ENCODE results near the gene PPIF. TPM values are rescaled to one million over a fixed set of nuclear protein-coding genes. Genes with fewer than 3 reads are reported as not detected.

The PPIF gene
- total RNA-seq, 4 donors from 2014 or later = 40.2 to 141 (median 56.6) TPM

GRCh38 chr10:79378647-79379511 lies 31.6 kb downstream of the PPIF start:
- H3K27ac ChIP-seq = peak overlapping the region; percentile 17 to 83 (median 78)
- H3K4me3 ChIP-seq = no peak overlapping the region
- WGBS, 2 donors = 82 to 85% methylated on average over 17 to 20 of the region's 22 CpGs
- DNase-seq = no peak
- no peak for TF ChIP-seq POLR2A (IDR thresholded peaks at IDR 0.05)
- TF ChIP-seq CTCF (IDR thresholded peaks at IDR 0.05) = no peak
- H3K36me3 ChIP-seq = no peaks in the 10 kb centered on the region
- no peaks in the 10 kb centered on the region for H3K9me3 ChIP-seq
- H3K4me1 ChIP-seq = peaks cover 6 to 53% (median 40%) of the 10 kb centered on the region in 3 donors
- H3K27me3 ChIP-seq = no peaks in the 10 kb centered on the region
- intact Hi-C loops (cut with DNase I) = no loop called here

GRCh38 chr10:79379512-79380124 lies 32.3 kb downstream of the PPIF start:
- 40 to 85% methylated on average over 1 to 2 of the region's 9 CpGs for WGBS, 2 donors
- no peak overlapping the region for H3K4me3 ChIP-seq
- DNase-seq = no peak
- H3K27ac ChIP-seq = peak overlapping the region; percentile 17 to 83 (median 78)
- H3K36me3 ChIP-seq = no peaks in the 10 kb centered on the region
- TF ChIP-seq POLR2A (IDR thresholded peaks at IDR 0.05) = no peak
- TF ChIP-seq CTCF (IDR thresholded peaks at IDR 0.05) = no peak
- H3K9me3 ChIP-seq = no peaks in the 10 kb centered on the region
- H3K27me3 ChIP-seq = no peaks in the 10 kb centered on the region
- intact Hi-C loops (cut with DNase I) = no loop called here
- peaks cover 6 to 52% (median 39%) of the 10 kb centered on the region in 3 donors for H3K4me1 ChIP-seq

GRCh38 chr10:79380125-79380945 lies 33.1 kb downstream of the PPIF start:
- Histone ChIP-seq H3K27ac (peak overlapping the region; percentile 48 to 83 (median 78)), H3K9me3 (no peaks in the 10 kb centered on the region), H3K36me3 (peaks cover 0 to 6% (median 0%) of the 10 kb centered on the region in 3 donors), H3K27me3 (no peaks in the 10 kb centered on the region), H3K4me3 (no peak overlapping the region), H3K4me1 (peaks cover 3 to 45% (median 34%) of the 10 kb centered on the region in 3 donors)
- TF ChIP-seq CTCF (IDR thresholded peaks at IDR 0.05) (no peak), POLR2A (IDR thresholded peaks at IDR 0.05) (no peak)
- intact Hi-C loops (cut with DNase I) = no loop called here
- WGBS, 2 donors = 53 to 72% methylated on average over 5 to 6 of the region's 14 CpGs
- DNase-seq = no peak

GRCh38 chr10:79380946-79381721 lies 33.9 kb downstream of the PPIF start:
- no peak for DNase-seq
- Histone ChIP-seq H3K4me1 (peaks cover 3 to 40% (median 31%) of the 10 kb centered on the region in 3 donors), H3K27me3 (no peaks in the 10 kb centered on the region), H3K9me3 (no peaks in the 10 kb centered on the region), H3K4me3 (no peak overlapping the region), H3K27ac (peak overlapping the region; percentile 48 to 83 (median 78)), H3K36me3 (peaks cover 0 to 14% (median 0%) of the 10 kb centered on the region in 3 donors)
- TF ChIP-seq CTCF (IDR thresholded peaks at IDR 0.05) (no peak), POLR2A (IDR thresholded peaks at IDR 0.05) (no peak)
- intact Hi-C loops (cut with DNase I) = no loop called here
- WGBS, 2 donors = 32 to 49% methylated on average over 3 to 5 of the region's 9 CpGs

Measured in esophagus squamous epithelium (tissue), 5 donors.